HG03064 (cell line): Measurements from ENCODE around the gene TRHDE.

Source experiments
- ATAC-seq: cut with Tn5 transposase; IDR thresholded peaks from one replicate; pipeline ENCODE4 v1.9.1; 2021; ENCODE audit warnings: low read depth; ENCODE audit not compliant: unreplicated experiment

TRHDE gene

DNA sequence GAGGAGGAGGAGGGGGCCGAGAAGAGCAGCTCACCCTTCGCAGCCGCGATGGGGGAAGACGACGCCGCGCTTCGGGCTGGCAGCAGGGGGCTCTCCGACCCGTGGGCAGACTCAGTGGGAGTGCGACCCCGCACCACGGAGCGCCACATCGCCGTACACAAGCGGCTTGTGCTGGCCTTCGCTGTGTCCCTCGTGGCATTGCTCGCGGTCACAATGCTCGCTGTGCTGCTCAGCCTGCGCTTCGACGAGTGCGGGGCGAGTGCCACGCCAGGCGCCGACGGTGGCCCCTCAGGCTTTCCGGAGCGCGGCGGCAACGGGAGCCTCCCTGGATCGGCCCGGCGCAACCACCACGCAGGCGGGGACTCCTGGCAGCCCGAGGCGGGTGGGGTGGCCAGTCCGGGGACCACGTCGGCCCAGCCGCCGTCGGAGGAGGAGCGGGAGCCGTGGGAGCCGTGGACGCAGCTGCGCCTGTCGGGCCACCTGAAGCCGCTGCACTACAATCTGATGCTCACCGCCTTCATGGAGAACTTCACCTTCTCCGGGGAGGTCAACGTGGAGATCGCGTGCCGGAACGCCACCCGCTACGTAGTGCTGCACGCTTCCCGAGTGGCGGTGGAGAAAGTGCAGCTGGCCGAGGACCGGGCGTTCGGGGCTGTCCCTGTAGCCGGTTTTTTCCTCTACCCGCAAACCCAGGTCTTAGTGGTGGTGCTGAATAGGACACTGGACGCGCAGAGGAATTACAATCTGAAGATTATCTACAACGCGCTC lies 745 bp downstream of the TRHDE start:
- no peak for ATAC-seq

DNA sequence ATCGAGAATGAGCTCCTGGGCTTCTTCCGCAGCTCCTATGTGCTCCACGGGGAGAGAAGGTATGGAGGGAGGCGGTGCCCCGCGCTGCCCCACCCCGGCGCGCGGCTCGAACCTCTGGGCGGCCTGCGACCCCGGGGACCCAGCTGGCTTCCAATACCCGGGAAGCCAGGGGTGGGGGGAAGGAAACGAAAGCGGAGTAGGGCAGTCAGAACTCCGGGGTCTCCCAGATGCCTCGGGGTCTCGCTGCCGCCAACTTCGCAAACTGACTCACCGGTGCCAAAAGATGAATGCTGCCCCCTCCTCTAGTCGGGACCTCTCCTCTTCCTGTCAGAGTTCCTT lies 1.3 kb downstream of the TRHDE start:
- no peak for ATAC-seq

DNA sequence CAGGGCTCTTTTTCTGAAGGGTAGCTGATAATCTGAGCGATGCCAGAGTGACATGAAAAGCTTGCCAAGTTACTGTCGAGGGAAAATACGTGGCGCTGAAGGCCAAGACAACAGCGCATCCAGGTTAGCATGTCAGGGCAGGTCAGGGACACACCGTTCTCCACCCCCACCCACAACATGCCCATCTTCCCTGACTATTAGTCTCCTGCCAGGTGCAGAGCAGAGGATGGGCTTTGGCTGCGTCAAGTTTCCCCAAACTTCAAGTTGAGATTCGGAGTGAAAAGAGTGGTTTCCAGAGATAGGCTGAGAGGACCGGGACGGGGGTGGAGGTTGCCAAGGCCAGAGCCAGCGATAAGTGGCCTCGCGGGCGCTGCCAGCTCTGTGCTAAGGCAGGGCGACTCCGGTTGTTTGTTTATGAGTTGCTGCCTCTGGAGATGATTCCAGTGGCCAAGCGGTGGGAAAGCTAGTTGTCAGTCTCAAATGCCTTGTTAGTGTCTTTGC lies 1.7 kb downstream of the TRHDE start:
- ATAC-seq, result no peak

DNA sequence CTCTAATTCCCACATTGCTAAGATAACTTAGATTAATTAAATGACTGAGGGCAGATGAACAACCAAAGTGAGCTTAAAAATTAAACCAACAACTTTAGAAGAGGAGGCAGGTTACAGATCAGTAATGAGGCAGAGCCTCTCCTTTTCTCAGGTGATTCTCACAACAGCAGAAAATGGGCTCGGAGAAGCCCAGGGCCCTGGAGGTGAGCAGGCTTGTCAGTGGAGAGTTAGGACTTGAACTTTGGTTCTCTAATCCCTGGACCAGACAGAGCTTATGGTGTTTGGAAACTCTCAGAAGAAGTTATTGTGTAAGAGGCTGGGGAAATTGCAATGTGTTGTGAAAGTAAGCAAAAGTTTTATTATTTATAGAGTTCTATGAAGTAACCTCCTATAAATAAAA lies 2.8 kb downstream of the TRHDE start:
- no peak for ATAC-seq

DNA sequence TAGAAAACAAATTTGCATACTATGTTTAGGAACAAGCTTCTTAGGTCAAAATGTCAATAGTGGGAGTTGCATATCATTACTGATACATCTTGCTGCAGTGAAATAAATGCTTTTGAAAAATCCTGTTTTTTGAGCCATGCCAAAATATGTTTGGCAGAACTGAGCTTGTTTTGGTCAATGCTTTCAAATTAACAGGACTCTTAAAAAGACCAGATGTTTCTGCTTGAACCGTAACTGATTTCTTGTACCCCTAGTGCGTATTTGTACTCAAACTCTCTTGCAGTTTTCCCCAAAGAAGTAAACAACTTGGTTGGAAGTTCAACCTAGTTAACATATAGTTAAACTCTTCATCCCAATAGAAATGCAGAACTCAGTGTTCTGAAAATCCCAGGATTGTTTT lies 3.4 kb downstream of the TRHDE start:
- no peak for ATAC-seq

DNA sequence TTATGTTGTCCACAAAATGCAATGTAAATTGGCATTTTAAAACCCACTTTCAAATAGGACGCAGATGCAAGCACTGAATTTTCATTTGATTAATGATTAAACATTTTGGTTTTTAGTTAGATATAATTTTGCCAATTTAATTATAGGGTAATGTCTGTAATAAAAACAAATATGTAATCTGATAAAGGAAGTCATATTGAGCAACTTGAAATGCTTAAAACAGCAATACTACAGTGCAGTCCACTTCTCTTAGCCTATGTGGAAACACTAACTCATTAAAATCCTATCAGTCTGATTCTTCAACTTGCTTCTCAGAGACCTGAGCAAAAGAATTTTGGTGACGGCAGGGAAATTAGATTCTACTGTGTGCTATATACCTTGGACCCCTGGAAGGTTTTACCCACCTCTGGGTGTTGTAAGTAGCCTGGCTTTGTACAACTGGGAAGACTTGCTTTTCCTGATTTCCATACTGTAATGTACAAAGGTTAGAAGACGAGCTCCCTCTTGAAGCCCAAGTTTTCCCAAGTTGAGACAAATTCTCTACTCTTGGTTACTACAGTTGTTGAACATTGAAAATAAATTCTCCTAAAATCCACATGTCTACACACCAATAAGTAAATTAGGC lies 4.1 kb downstream of the TRHDE start:
- no peak for ATAC-seq

DNA sequence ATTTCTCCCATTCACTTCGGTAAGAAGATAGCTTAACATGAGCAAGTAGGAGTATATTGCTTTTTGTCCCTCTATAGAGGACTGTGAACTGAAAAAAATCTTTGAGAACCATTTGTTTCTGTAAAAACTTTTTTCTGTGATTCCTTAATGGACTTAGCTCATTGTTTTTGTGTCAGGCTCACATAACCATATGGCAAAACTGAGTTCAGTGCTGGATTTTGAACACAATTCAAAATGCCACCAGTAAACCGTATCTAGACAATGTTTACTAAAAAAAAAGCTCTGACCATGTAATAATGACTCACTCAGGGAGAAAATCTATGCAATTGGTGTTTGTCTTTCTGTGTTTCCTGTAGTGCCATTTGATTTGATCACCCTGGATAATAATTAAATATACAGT lies 5.2 kb downstream of the TRHDE start:
- ATAC-seq, result no peak

DNA sequence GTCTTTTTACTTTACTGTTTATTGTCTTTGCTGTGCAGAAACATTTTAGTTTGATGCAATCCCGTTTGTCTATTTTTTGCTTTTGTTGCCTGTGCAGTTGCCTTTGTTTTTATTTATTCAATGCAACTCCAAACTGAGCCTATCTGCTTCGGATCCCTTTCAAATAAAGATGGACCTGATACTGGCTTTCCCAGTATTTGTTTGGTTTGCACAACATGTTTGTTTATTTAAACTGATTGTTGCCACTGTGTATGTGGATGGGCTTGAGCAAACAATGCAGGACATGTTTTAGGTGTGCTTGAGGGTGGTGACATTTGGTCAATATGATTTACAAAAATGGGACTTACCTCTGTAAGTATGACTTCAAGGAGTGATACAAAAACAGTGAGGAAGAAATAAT lies 6.7 kb downstream of the TRHDE start:
- ATAC-seq, result no peak

DNA sequence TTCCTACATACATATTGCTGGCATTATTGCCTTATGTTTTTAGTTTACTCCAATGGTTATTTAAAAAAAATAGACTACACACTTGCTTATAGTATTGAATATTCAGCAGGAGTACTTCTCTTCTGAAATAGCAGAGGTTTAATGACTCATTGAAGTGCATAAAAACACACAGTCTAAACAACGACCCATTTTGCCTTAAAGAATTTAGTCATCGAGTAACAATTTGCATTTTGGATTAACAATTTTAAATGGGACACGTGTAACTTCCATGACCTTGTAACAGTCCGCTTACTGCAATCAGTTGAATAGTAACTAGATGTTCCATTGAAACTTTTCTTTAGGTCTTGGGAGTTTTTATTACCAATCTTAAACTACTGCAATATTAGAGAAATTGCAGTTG lies 9.0 kb downstream of the TRHDE start:
- ATAC-seq, result no peak

DNA sequence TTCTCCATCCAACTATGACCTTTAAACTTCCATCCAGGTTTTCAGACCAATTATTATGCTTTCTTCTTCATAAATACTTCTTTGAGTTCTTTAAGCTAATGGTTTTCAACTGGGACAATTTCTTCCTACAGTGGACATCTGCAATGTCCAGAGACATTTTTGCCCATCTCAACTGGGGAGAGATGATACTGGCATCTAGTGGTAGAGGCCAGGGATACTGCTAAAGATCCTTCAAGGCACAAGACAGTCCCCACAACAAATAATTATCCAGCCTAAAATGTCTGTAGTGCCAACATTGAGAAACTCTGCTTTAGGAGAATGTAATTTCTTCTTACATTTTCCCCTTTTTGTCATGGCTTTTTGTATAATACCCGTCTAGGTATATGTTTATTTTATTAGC lies 10.6 kb downstream of the TRHDE start:
- ATAC-seq, result no peak

DNA sequence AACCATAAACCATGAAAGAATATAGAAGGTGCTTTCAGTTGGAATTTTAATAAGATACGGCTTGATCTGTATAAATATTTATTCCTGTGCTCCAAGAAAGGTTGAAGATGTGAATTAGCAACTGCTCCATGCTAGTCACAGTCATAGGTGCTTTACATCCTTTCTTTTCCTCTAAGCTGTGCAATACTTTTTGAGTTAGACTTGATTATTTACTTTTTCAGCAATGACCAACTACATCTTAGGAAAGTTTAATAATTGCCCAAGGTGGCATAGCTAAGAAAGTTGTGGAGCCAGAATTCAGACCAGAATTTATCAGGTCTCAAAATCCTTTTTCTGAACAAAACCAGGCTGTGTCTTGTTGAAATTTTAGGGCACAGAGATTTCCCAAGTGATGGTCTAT lies 13.7 kb downstream of the TRHDE start:
- no peak for ATAC-seq

DNA sequence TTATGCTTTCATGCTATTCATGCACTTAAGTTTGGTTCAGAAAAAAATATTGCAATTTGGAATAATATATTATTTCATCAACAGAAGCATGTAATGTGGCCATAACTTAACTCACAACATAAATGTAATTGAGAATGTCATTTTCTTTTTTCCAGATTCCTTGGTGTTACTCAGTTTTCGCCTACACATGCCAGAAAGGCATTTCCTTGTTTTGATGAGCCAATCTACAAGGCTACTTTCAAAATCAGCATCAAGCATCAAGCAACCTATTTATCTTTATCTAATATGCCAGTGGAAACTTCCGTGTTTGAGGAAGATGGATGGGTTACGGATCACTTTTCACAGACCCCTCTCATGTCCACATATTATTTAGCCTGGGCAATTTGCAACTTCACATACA lies 14.4 kb downstream of the TRHDE start:
- no peak for ATAC-seq

DNA sequence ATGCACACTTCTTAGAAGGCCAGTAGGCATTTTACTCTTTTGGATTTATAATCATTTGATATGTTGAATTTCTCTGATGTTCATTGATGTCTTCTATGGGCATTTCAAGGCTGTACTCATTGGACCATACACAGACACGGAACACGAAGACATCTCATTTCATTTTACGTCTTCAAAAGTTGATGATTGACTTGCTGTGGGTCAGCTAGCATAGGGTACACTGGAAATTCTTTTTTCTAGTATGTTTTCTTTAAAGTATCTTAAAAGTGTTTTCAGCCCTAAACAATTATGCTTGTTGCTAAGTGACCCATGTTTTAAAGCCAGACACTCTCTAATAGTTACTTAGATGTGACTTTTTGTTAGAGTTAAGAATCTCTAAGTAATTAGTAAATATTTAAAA lies 16.3 kb downstream of the TRHDE start:
- no peak for ATAC-seq

DNA sequence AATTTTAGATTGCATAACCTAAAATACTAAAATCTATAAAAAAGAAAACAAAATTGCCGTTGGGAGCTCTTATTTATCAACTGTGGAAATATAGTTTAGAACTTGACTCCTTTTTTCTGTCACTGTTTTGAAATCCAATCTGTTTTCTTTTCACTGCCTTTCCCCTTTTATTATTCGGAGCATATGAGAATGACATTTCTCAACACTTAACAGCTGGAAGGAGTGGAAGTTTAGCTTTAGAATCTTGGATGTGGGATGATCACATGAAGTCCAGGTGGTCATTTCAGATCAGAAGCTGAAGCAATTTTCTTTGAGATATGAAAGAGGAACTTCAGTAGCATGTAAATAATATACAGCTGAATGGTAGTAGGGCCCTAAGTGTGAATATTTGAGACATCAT lies 16.7 kb downstream of the TRHDE start:
- no peak for ATAC-seq

DNA sequence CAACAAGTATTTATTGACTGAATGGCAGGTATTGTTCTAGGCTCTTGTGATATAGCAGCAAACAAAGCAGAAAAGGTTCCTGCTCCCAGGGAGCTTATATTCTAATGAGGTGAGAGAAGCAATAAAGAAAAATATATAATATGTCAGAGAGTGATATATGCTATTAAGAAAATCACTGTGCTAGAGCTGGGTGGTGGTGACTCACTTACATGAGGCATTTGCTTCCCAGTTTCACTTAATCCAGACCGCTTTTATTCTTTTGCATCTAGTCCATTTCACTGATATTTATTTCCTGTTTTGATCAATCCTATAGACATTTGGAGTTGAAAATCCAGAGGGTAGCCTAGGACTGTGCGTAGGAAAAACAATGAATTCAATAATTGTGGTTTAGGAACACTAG lies 17.5 kb downstream of the TRHDE start:
- ATAC-seq, result no peak

DNA sequence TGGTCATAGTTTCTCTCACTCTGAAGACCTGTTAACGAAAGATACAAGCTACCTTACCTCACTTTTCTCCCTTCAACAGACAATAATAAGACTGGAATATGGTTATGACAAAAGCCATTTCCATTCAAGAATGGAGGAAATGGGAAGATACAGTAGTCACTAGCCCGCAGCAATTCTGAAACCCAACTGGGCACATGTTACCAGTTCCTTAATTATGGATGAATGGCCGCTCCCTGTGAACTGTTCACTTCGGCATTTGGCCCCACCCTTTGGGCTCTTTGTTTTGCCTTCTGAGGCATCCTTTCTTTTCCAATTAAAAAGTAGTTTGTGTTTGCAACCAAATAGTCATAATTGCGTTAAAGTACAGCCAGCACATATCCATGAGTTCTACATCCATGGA lies 19.0 kb downstream of the TRHDE start:
- no peak for ATAC-seq

DNA sequence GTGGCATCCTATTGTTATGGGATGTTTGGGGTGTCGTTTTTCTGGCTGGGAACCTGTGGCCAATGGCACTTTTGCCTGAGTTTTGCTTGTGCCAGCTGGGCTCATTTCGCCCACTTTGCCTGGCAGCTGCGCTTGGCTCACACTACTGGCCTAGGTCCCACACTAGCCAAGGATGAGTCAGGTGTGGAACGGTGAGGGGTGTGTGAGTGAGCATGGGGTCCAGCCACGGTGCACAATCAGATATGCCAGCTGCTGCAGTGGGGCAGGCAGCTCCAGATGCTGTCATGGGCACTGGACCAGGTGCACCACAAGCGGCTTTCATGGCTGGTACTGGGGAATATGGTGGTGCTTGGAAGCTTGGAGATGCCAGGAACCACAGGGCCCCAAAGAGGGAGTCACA lies 21.5 kb downstream of the TRHDE start:
- no peak for ATAC-seq

DNA sequence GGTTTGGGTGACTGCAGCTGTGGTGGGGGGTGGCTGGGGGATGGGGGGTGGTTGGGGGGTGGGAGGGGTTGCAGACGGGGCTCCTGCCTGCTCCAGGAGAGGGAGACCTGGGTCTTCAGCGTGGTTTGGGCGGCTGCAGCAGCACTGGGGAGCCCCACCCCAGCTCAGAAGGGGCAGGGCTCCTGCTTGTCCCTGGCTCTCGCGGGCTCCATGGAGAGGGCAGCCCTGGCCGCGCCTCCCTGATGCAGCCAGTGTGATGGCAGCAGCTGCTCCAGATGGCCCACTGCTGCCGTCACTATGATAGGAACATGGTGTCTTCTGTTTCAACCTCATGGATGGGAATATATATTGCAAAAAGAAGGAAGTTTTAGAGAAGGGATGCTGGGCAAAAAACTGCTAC lies 22.9 kb downstream of the TRHDE start:
- ATAC-seq, result no peak

DNA sequence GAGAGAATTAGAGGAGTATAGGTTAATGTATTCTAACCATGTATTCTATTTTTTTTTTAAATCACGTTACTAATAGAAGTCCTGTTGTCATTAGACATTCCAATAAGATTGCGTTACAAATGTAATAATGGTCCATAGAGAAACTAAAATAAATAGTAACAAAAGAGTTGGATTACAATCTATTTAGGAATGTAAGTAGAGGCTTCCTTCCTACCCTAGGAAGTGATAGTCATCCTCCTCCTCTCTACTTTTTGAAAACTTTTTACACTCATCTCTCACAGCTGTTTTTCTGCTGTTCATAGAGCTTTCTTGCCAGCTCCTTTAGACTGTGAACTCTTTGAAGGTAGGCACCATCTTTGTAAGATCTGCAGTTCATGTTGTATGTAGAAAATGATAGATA lies 23.6 kb downstream of the TRHDE start:
- ATAC-seq, result no peak

DNA sequence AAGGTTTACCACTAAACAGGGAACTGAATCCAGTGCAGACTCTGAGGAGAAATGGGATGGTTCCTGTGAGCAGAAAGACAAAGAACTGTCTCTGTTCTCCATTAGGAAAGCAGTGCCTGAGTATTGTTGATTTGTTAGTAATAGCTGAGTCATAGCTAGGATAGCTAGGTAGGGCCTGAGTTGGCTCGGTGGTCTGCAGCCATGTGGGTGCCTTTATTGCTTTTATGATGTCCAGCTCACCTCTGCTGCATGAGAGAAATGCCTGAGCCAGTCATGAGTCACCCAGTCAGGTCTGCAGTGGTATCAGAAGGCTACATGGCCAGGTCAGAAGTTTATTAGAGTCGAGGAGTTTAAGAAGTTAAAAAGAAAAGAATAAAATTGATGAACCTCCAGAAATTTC lies 24.2 kb downstream of the TRHDE start:
- ATAC-seq, result no peak

DNA sequence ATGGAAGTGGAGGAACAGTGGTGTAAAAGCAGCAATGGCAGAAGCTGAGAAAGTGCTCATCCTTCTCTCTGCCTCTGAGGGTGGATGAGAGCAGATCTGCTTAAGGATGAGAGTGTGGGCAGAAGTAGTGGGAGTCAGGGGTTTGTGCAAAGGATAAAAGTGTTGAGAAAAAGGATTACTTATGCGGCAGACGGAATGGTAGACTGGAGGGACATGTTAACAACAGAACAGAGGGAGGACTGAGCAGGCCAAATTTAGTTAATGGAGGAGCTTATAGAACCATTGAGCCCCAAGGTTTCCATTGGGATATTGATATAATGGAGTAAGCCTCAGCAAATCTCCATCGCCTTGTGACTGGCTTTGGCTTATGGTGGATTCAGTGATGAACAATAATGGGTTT lies 25.5 kb downstream of the TRHDE start:
- ATAC-seq, result no peak

DNA sequence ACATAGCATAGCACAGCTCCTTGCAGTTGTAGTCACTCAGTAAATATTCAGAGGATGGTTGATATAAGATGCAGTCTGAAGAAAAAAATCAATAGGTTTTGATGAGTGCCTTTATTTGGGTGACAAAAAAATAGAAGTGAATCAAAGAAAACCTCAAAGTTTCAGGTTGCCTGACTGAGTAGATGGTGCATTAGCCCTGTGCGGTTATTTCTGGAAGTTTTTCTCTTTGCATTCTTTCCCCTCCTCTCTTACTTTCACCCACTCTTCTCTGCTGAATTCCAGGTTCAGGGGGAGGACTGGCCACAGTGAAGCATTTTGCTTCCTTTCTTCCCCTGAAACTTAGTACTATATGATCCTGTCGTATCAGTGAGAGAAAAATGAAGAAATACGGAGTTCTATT lies 28.6 kb downstream of the TRHDE start:
- ATAC-seq, result no peak

DNA sequence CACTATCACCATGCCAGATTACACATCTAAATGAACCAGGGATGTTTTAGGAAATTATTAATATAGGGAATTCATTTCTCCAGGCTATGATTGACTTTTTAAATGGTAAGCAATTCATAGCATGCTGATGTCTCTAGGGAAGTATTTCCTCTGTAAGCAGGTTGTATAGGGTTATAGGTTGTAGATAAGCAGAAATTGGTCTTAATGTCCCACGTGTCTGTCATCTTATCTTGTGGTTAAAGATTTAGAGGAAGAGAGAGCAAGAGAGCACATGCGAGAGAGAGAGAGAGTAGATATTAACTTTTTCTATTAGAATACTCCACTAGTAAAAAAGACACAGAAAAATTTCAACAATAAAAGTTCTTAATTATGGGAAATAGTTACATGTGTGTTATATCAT lies 32.6 kb downstream of the TRHDE start:
- no peak for ATAC-seq
